GM12878 (cell line): ENCODE data around the gene NAALADL2.

Experiments used
- FOXM1 ChIP-seq: IDR thresholded peaks from 2 replicates; pipeline ENCODE4 v1.6.1; 2012; ENCODE audit warnings: low read depth, mild to moderate bottlenecking, inconsistent platforms, low read length, moderate library complexity
- JUNB ChIP-seq: IDR thresholded peaks from 2 replicates; pipeline ENCODE4 v1.6.1; 2016; ENCODE audit warnings: antibody characterized with exemption, mild to moderate bottlenecking
- MYB ChIP-seq: fragments of 150-350 bp; IDR thresholded peaks from 2 replicates; pipeline ENCODE4 v1.6.1; 2014; ENCODE audit warnings: mild to moderate bottlenecking, low read depth, low read length, borderline replicate concordance
- RBBP5 ChIP-seq: fragments of 200-600 bp; sonication (generic); conservative IDR thresholded peaks from 2 replicates; pipeline ENCODE4 v1.6.1; 2016
- RFX5 ChIP-seq: IDR thresholded peaks from 2 replicates; pipeline ENCODE4 v1.6.1; 2011; ENCODE audit warnings: low read depth, low read length, improper control_type of control experiment
- RUNX3 ChIP-seq: IDR thresholded peaks from 2 replicates; pipeline ENCODE4 v1.6.1; 2012; ENCODE audit warnings: low read length, inconsistent platforms
- TF ChIP-seq, protein P1 (sequence below), 3 experiments: IDR thresholded peaks in 2 of 3; conservative IDR thresholded peaks in 1 of 3; 2 replicates each; pipeline ENCODE4 v1.5.1; 2011; ENCODE audit warnings: low read depth in 3 of 3, low read length in 3 of 3, mild to moderate bottlenecking in 3 of 3, control low read depth in 2 of 3, moderate library complexity in 2 of 3, inconsistent platforms in 1 of 3, mixed read lengths in 1 of 3; ENCODE audit not compliant: control insufficient read depth in 2 of 3, insufficient read depth in 1 of 3; ENCODE audit errors: extremely low read depth in 1 of 3

DNA sequence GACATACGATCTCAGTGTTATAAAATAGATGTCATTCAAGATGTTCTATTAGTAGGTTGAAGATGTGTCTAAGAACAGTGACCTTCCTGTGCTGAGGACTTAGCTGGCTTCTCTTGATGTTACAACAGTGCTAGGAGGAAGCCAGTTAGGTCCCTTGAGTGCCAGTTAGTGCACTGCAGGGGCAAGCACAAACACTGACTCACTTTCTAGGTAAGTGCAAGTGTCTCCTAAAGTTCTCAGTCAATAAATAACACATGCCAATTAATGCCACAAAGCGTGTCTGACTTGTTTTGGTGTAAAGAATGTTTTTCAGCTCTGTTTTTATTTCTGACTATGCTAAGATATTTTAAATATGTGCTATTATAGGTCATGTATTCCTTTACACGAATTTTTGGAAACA, 211.8 kb downstream of the NAALADL2 start:
- no peak for TF ChIP-seq RFX5
- no peak for TF ChIP-seq RUNX3
- TF ChIP-seq JUNB: no peak
- no peak for TF ChIP-seq FOXM1
- TF ChIP-seq, protein P1, sequence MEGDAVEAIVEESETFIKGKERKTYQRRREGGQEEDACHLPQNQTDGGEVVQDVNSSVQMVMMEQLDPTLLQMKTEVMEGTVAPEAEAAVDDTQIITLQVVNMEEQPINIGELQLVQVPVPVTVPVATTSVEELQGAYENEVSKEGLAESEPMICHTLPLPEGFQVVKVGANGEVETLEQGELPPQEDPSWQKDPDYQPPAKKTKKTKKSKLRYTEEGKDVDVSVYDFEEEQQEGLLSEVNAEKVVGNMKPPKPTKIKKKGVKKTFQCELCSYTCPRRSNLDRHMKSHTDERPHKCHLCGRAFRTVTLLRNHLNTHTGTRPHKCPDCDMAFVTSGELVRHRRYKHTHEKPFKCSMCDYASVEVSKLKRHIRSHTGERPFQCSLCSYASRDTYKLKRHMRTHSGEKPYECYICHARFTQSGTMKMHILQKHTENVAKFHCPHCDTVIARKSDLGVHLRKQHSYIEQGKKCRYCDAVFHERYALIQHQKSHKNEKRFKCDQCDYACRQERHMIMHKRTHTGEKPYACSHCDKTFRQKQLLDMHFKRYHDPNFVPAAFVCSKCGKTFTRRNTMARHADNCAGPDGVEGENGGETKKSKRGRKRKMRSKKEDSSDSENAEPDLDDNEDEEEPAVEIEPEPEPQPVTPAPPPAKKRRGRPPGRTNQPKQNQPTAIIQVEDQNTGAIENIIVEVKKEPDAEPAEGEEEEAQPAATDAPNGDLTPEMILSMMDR (IDR thresholded peaks at IDR 0.05 in 2 of 3, conservative IDR thresholded peaks at IDR 0.05 in 1 of 3; ENCODE audit: control insufficient read depth in 2 of 3, extremely low read depth in 1 of 3, insufficient read depth in 1 of 3, low read depth in 3 of 3, low read length in 3 of 3): no peak
- no peak for TF ChIP-seq RBBP5
- TF ChIP-seq MYB: no peak
